HG02763 (cell line): ENCODE results near the gene AXDND1.
"Not testable (repeated sequence)": the region's sequence is repeated elsewhere in the genome, so short reads cannot be mapped to it uniquely, and the experiment has no call there.

Source experiments
- ATAC-seq: cut with Tn5 transposase; IDR thresholded peaks from one replicate; pipeline ENCODE4 v1.9.1; 2021; ENCODE audit warnings: mild to moderate bottlenecking, moderate library complexity; ENCODE audit not compliant: unreplicated experiment

Gene AXDND1

GRCh38 chr1:179366093-179366800, 476 bp downstream of the AXDND1 start:
- ATAC-seq: no peak

DNA sequence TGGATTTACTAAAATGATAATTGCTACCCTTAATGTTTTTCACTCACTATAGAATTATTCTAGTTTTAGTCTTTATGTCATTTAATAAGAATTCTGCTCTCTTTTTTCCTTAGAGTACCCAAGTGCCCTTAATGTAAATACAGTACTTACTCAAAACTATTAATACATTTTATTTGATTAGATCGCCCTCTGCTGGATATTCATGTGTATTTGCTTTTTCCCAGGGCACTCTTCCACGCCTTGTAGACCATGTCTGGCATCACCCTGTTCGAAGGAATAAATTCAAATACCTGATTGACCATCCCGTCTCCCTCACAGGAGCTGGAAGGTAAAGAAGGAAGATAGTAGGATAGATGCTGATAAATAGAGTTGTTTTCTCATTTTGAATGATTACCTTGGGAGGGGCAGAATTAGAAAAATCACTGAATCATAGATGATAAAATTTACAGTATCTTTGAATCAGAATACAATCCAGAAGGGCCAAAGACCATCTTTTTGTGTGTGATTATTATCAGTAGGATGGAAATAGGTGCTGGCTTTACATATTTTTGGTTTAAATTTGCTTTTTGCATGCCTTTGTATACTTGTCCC, 4.1 kb downstream of the AXDND1 start:
- ATAC-seq: no peak

GRCh38 chr1:179372160-179372559, 6.4 kb downstream of the AXDND1 start:
- no peak for ATAC-seq

GRCh38 chr1:179376223-179376622, 10.5 kb downstream of the AXDND1 start:
- ATAC-seq: no peak

- no peak for ATAC-seq
Measured at GRCh38 chr1:179380299-179380698, 14.5 kb downstream of the AXDND1 start.

DNA sequence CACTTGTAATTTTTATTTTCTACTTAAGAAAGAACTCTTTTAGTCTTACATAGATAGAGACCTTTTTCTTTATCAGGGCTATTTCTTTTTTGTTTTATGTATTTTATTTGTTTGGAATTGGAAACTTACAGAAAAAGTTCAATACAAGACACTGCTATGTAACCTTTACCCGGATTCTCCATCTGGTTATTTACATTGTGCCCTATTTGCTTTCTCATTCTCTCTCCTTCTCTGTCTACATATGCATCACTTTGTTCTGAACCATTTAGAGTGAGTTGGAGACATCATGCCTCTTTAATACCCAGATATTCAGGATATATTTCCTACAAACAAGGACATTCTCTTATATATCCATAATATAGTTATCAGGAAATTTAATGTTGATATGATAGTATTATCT, 18.3 kb downstream of the AXDND1 start:
- ATAC-seq: no peak

DNA sequence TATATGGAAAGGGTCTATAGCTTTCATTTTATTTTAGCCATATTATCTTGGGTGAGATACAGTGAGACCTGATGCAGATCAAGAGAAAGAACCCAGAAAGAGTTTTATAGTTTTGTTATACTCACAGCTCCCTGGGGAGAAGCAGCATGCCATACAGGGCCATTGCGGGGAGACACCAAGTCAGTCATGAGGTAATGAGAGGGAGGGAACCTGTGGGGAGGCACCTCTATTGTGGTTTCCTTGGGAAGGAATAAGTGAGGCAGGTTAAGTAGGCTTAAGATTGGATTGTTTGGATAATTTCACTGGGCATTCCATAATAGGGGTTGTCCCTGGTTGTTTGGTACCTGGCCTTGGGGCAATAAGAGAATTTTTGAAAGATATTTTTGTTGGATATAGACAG, 19.7 kb downstream of the AXDND1 start:
- ATAC-seq: no peak

DNA sequence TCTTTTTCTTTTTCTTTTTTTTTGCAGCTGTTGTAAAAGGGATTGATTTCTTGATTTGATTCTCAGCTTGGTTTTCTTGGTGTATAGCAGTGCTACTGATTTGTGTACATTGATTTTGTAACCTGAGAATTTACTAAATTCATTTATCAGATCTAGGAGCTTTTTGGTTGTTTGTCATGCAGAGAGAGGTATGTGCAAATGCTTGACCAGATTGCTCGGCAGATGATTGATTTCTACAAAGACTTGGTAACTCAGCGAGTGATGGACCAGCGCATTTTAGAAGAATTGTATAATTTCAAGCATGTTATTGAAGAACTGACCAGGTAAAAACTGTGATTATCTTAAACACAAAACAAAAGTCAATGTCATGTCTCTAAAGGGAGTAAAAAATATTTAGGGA, 27.9 kb downstream of the AXDND1 start:
- ATAC-seq: no peak

GRCh38 chr1:179399399-179399798, 33.6 kb downstream of the AXDND1 start:
- ATAC-seq: not testable (repeated sequence)

GRCh38 chr1:179417760-179418159, 52.0 kb downstream of the AXDND1 start:
- ATAC-seq: not testable (repeated sequence)

DNA sequence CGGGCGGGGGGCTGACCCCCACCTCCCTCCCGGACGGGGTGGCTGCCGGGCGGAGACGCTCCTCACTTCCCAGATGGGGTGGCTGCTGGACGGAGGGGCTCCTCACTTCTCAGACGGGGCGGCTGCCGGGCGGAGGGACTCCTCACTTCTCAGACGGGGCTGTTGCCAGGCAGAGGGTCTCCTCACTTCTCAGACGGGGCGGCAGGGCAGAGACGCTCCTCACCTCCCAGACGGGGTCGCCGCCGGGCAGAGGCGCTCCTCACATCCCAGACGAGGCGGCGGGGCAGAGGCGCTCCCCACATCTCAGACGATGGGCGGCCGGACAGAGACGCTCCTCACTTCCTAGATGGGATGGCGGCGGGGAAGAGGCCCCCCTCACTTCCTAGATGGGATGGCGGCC, 52.9 kb downstream of the AXDND1 start:
- ATAC-seq: not testable (repeated sequence)

GRCh38 chr1:179424610-179425009, 58.8 kb downstream of the AXDND1 start:
- ATAC-seq: no peak

- ATAC-seq: no peak
Measured at GRCh38 chr1:179425186-179425585, 59.4 kb downstream of the AXDND1 start.

- ATAC-seq: no peak
Measured at GRCh38 chr1:179437171-179437570, 71.4 kb downstream of the AXDND1 start.

DNA sequence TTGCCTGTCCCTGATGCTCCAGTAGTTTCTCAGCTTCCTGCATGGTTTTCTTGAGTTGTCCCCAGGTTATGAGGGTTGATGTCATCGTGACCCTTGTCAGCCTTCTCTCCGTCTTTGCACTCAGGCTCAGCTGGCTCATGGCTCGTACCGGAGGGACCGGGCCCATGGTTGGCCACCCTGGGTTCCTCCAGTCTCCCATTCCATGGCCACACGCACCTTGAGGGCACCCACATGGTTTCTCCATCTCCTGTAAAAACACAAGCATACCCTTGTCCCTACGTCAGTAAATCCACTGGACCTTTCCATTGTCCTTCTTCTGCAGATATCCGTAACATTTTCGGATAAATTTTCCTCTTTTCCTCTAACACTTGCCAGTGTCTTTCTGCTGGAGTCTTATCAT, 73.9 kb downstream of the AXDND1 start:
- not testable (repeated sequence) for ATAC-seq

GRCh38 chr1:179440301-179440700, 74.5 kb downstream of the AXDND1 start:
- ATAC-seq: not testable (repeated sequence)

GRCh38 chr1:179440971-179441370, 75.2 kb downstream of the AXDND1 start:
- no peak for ATAC-seq

DNA sequence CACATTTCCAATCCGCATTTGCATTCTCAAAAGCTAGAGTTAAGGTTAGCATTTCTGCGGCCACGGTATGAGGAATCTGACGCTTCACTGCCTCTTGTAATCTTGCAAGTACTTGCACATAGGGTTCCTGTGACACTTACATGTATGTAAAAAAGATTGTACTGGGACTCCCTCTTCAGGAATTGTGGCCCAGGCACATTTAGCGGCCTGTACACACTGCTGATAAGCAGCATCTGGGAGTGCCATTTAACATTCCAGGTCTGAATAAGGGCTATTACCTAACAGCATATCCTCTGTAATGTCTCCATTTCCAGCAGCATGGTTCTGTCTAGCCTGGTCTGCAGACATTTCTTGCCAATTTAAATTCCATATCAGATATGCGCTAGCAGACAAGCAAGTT, 75.7 kb downstream of the AXDND1 start:
- no peak for ATAC-seq

- not testable (repeated sequence) for ATAC-seq
Measured at GRCh38 chr1:179442846-179443245, 77.1 kb downstream of the AXDND1 start.

DNA sequence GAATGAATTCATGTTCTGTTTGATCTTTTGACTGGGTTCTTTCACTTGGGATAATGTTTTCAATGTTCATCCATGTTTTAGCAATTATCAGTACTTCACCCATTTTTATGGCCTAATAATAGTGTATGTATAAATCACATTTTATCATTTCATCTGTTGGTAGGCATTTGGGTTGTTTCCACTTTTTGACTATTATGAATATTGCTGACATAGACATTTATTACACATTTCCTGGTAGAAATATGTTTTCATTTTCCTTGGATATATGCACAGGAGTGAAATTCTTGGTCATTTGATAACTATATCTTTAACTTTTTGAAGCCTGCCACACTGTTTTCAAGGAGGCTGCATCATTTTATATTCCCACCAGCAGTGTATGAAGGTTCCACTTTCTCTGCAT, 79.8 kb downstream of the AXDND1 start:
- no peak for ATAC-seq

GRCh38 chr1:179447489-179447888, 81.7 kb downstream of the AXDND1 start:
- ATAC-seq: no peak

DNA sequence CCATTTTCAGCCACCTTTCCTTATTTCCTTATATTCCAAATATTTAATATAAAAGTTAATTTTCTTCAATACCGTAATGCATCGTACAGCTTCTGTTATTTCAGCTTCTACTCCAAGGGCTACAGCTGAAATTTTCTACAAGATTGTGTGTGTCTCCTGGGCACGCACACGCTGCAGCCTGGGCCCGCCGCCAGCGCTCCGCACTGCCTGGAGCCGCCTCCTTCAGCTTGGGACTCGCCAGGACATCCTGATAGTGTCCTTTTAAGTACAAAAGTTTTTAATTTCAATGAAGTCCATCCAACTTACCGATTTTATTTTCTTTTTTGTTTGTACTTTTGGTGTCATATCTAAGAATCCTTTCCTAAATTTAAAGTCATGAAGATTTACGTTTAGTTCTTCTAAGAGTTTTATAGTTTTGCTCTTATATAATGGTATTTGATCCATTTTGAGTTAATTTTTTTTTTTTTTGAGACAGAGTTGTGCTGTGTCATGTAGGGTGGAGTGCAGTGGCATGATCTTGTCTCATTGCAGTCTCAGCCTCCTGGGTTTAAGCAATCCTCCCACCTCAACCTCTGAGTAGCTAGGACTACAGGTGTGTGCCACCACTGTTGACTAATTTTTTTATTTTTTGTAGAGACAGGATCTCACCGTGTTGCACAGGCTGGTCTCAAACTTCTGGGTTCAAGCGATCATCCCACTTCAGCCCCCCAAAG, 82.8 kb downstream of the AXDND1 start:
- ATAC-seq: no peak
